ENCODE measurements around the gene WDR55. TPM values are rescaled to one million over a fixed set of nuclear protein-coding genes. Genes with fewer than 3 reads are reported as not detected.
"Not testable (repeated sequence)": the region's sequence is repeated elsewhere in the genome, so short reads cannot be mapped to it uniquely, and the experiment has no call there.

WDR55 gene
- 10 to 100 TPM; 13.3 to 18.4 (median 15.0) TPM for total RNA-seq
- long read RNA-seq, full-length matches to known transcripts: 1 of 2 reads
- long read RNA-seq, partial matches to known transcripts: 0 of 2 reads
- long read RNA-seq, other reads (novel, unspliced or antisense): 1 of 2 reads

GRCh38 chr5:140664359-140665119, at the start of gene WDR55:
Gene WDR55 (plus strand): TSS chr5:140664904. CDS start chr5:140664913, 9 bp downstream.
- H3K4me1 ChIP-seq: peaks cover 0 to 19% (median 4%) of the 10 kb centered on the region in 4 donors
- TF ChIP-seq POLR2A (IDR thresholded peaks at IDR 0.05) (peak; percentile 85), CTCF (IDR thresholded peaks at IDR 0.05) (no peak)
- ATAC-seq (peak; percentile 98 to 99 (median 99)), DNase-seq (peak; percentile 98)
- H3K27me3 ChIP-seq: no peaks in the 10 kb centered on the region
- H3K4me3 ChIP-seq: peak within 1 kb of the TSS; percentile 56 to 84 (median 83)
- 1% methylated on average over 13 of the region's 54 CpGs for WGBS (ENCODE audit: insufficient coverage, low coverage, low lambda C conversion rate, missing lambda C conversion rate)
- no peaks in the 10 kb centered on the region for H3K9me3 ChIP-seq
- intact Hi-C loops (cut with DNase I): no loop called here
- H3K36me3 ChIP-seq: peaks cover 0 to 52% (median 19%) of the 10 kb centered on the region in 4 donors
- peak within 1 kb of the TSS; percentile 54 to 88 (median 73) for H3K27ac ChIP-seq

GRCh38 chr5:140622301-140622700, 42.4 kb upstream of the WDR55 start:
- no peak overlapping the region for H3K4me3 ChIP-seq
- WGBS (ENCODE audit: insufficient coverage, low coverage, low lambda C conversion rate, missing lambda C conversion rate): 100% methylated on average over 3 of the region's 3 CpGs
- TF ChIP-seq CTCF (IDR thresholded peaks at IDR 0.05) (no peak), POLR2A (IDR thresholded peaks at IDR 0.05) (no peak)
- no peaks in the 10 kb centered on the region for H3K9me3 ChIP-seq
- ATAC-seq (no peak), DNase-seq (no peak)
- no peak overlapping the region for H3K27ac ChIP-seq
- H3K27me3 ChIP-seq: no peaks in the 10 kb centered on the region
- no peaks in the 10 kb centered on the region for H3K36me3 ChIP-seq
- intact Hi-C loops (cut with DNase I): no loop called here
- H3K4me1 ChIP-seq: no peaks in the 10 kb centered on the region

DNA sequence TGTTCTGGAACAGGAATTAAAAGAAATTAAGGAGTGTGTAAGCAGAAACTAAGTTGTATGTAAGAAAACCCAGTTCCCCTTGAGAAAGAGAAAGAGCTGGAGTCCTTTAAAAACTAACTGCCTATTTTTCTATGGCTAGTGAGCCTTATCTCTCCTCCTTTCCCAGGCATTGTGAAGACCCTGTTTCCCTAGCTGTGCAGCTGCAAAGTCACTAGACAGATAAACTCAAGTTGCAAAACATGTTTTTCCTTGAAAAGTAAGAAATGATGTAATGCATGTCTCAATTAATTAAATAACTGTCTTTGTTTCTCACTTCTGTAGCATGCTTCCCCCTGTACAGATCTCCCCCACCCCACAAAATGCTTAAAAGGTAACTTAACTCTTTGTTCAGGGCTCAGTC, 41.6 kb upstream of the WDR55 start:
- H3K4me1 ChIP-seq; H3K4me3 ChIP-seq; H3K9me3 ChIP-seq; H3K27ac ChIP-seq; ATAC-seq; intact Hi-C loops (cut with DNase I); H3K36me3 ChIP-seq; H3K27me3 ChIP-seq: not testable (repeated sequence)
- DNase-seq: peak in 1 of 3 donors; percentile 5

DNA sequence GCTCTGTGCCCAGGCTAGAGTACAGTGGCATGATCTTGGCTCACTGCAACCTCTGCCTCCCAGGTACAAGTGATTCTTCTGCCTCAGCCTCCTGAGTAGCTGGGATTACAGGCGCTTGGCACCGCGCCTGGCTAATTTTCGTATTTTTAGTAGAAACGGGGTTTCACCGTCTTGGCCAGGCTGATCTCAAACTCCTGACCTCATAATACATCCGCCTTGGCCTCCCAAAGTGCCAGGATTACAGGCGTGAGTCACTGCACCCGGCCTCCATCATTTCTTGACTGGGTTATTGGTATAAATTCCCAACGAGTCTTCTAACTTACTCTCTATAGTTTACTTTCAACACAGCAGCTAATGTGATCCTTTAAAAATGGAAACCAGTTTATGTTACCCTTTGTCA, 39.8 kb upstream of the WDR55 start:
- H3K9me3 ChIP-seq; H3K27ac ChIP-seq; H3K36me3 ChIP-seq; intact Hi-C loops (cut with DNase I); H3K27me3 ChIP-seq; H3K4me1 ChIP-seq; ATAC-seq; H3K4me3 ChIP-seq: not testable (repeated sequence)
- 84% methylated on average over 10 of the region's 10 CpGs for WGBS (ENCODE audit: insufficient coverage, low coverage, low lambda C conversion rate, missing lambda C conversion rate)
- peak in 1 of 3 donors; percentile 27 for DNase-seq

GRCh38 chr5:140627972-140628371, 36.7 kb upstream of the WDR55 start:
- WGBS (ENCODE audit: insufficient coverage, low coverage, low lambda C conversion rate, missing lambda C conversion rate): 91% methylated on average over 6 of the region's 6 CpGs
- DNase-seq: no peak
- TF ChIP-seq POLR2A (IDR thresholded peaks at IDR 0.05): no peak
- TF ChIP-seq CTCF (IDR thresholded peaks at IDR 0.05): no peak
- Histone ChIP-seq H3K9me3 (no peaks in the 10 kb centered on the region), H3K27me3 (no peaks in the 10 kb centered on the region), H3K4me3 (no peak overlapping the region), H3K36me3 (no peaks in the 10 kb centered on the region), H3K27ac (no peak overlapping the region), H3K4me1 (peaks cover 0 to 7% (median 3%) of the 10 kb centered on the region in 4 donors)
- no peak for ATAC-seq
- intact Hi-C loops (cut with DNase I): no loop called here
